Measurements from ENCODE around the gene ADORA2B.
"Not testable (repeated sequence)": the region's sequence is repeated elsewhere in the genome, so short reads cannot be mapped to it uniquely, and the experiment has no call there.

ADORA2B gene

GRCh38 chr17:15922586-15922985 lies 22.3 kb upstream of the ADORA2B start:
- DNase-seq (ENCODE audit: low spot score), result no peak

GRCh38 chr17:15926039-15926740 lies 18.7 kb upstream of the ADORA2B start:
- DNase-seq (ENCODE audit: low spot score), result no peak

GRCh38 chr17:15928286-15928785 lies 16.6 kb upstream of the ADORA2B start:
- no peak for DNase-seq (ENCODE audit: low spot score)

- no peak for DNase-seq (ENCODE audit: low spot score)
Observed at GRCh38 chr17:15929941-15930340, 15.0 kb upstream of the ADORA2B start.

- DNase-seq (ENCODE audit: low spot score), result no peak
Observed at GRCh38 chr17:15930426-15930825, 14.5 kb upstream of the ADORA2B start.

- DNase-seq (ENCODE audit: low spot score), result no peak
Observed at GRCh38 chr17:15931394-15931793, 13.5 kb upstream of the ADORA2B start.

- DNase-seq (ENCODE audit: low spot score), result no peak
Observed at GRCh38 chr17:15934866-15935265, 10.1 kb upstream of the ADORA2B start.

GRCh38 chr17:15935891-15936290 lies 9.0 kb upstream of the ADORA2B start:
- no peak for DNase-seq (ENCODE audit: low spot score)

- DNase-seq (ENCODE audit: low spot score), result not testable (repeated sequence)
Observed at GRCh38 chr17:15936481-15936880, 8.4 kb upstream of the ADORA2B start.

- DNase-seq (ENCODE audit: low spot score), result no peak
Observed at GRCh38 chr17:15941781-15942180, 3.1 kb upstream of the ADORA2B start.

GRCh38 chr17:15942207-15942833 lies 2.6 kb upstream of the ADORA2B start:
- no peak for DNase-seq (ENCODE audit: low spot score)

- no peak for DNase-seq (ENCODE audit: low spot score)
Observed at GRCh38 chr17:15943971-15944758, 765 bp upstream of the ADORA2B start.

- no peak for DNase-seq (ENCODE audit: low spot score)
Observed at GRCh38 chr17:15945527-15946191, 729 bp downstream of the ADORA2B start.

GRCh38 chr17:15946611-15947120 lies 1.7 kb downstream of the ADORA2B start:
- DNase-seq (ENCODE audit: low spot score), result no peak

GRCh38 chr17:15947271-15947670 lies 2.3 kb downstream of the ADORA2B start:
- DNase-seq (ENCODE audit: low spot score), result no peak

GRCh38 chr17:15947976-15948752 lies 3.2 kb downstream of the ADORA2B start:
- DNase-seq (ENCODE audit: low spot score), result no peak

GRCh38 chr17:15951368-15952047 lies 6.6 kb downstream of the ADORA2B start:
- no peak for DNase-seq (ENCODE audit: low spot score)

GRCh38 chr17:15952048-15952532 lies 7.2 kb downstream of the ADORA2B start:
- no peak for DNase-seq (ENCODE audit: low spot score)

GRCh38 chr17:15952916-15953790 lies 8.2 kb downstream of the ADORA2B start:
- DNase-seq (ENCODE audit: low spot score), result no peak

GRCh38 chr17:15954222-15954621 lies 9.3 kb downstream of the ADORA2B start:
- no peak for DNase-seq (ENCODE audit: low spot score)
